GM23338 (cell line): ENCODE measurements around the gene COL20A1. TPM values are rescaled to one million over a fixed set of nuclear protein-coding genes. Genes with fewer than 3 reads are reported as not detected.
"Not testable (repeated sequence)": the region's sequence is repeated elsewhere in the genome, so short reads cannot be mapped to it uniquely, and the experiment has no call there.

ENCODE experiments used
- ATAC-seq: fragments of 200-7000 bp; cut with Tn5 transposase; 3 replicates; pipeline ENCODE4 v1.9.1; 2020
- DNase-seq: peaks from one replicate; pipeline ENCODE4 v3.0.0-alpha.2; 2015; ENCODE audit warnings: low spot score
- H2AFZ ChIP-seq: fragments of 200-600 bp; sonication (generic); 2 replicates; pipeline ENCODE4 v1.8.0; 2016; ENCODE audit warnings: antibody characterized with exemption, mild to moderate bottlenecking, moderate library complexity
- H3F3A ChIP-seq: fragments of 200-600 bp; sonication (generic); replicated peaks from 2 replicates; pipeline ENCODE4 v1.8.0; 2017; ENCODE audit warnings: antibody characterized with exemption, mixed run types, low read depth
- H3K27ac ChIP-seq: fragments of 200-600 bp; sonication (generic); 2 replicates; pipeline ENCODE4 v1.6.1; 2016; ENCODE audit warnings: low read depth
- H3K27me3 ChIP-seq: fragments of 200-600 bp; sonication (generic); 2 replicates; pipeline ENCODE4 v1.8.0; 2016; ENCODE audit warnings: mild to moderate bottlenecking, mixed run types, moderate library complexity; ENCODE audit not compliant: insufficient read depth
- H3K36me3 ChIP-seq: fragments of 200-600 bp; sonication (generic); 2 replicates; pipeline ENCODE4 v1.8.0; 2016; ENCODE audit warnings: mild to moderate bottlenecking; ENCODE audit not compliant: insufficient read depth
- H3K4me1 ChIP-seq: fragments of 200-600 bp; sonication (generic); 2 replicates; pipeline ENCODE4 v1.8.0; 2016; ENCODE audit warnings: mild to moderate bottlenecking, moderate library complexity; ENCODE audit not compliant: insufficient read depth
- H3K4me2 ChIP-seq: fragments of 200-600 bp; sonication (generic); 2 replicates; pipeline ENCODE4 v1.7.1; 2017; ENCODE audit warnings: mixed run types
- H3K4me3 ChIP-seq: fragments of 200-600 bp; sonication (generic); 2 replicates; pipeline ENCODE4 v1.6.1; 2016; ENCODE audit warnings: mixed run types
- H3K79me2 ChIP-seq: fragments of 200-600 bp; sonication (generic); replicated peaks from 2 replicates; pipeline ENCODE4 v1.8.0; 2017; ENCODE audit warnings: mild to moderate bottlenecking; ENCODE audit not compliant: insufficient read depth
- H3K9me2 ChIP-seq: fragments of 200-600 bp; sonication (generic); 2 replicates; pipeline ENCODE4 v1.8.0; 2017; ENCODE audit not compliant: insufficient read depth
- H4K20me1 ChIP-seq: fragments of 200-600 bp; sonication (generic); replicated peaks from 2 replicates; pipeline ENCODE4 v1.8.0; 2017; ENCODE audit warnings: mild to moderate bottlenecking; ENCODE audit not compliant: insufficient read depth
- H3K27ac Mint-ChIP-seq: 2 replicates; pipeline ENCODE4 v1.8.0; 2020; ENCODE audit warnings: inconsistent platforms, mild to moderate bottlenecking, moderate library complexity, mixed read lengths
- H3K27me3 Mint-ChIP-seq: 3 replicates; pipeline ENCODE4 v1.8.0; 2022; ENCODE audit warnings: low read depth, mild to moderate bottlenecking, moderate library complexity, mixed read lengths, inconsistent platforms; ENCODE audit not compliant: insufficient read depth, poor library complexity
- H3K36me3 Mint-ChIP-seq: 3 replicates; pipeline ENCODE4 v1.8.0; 2021; ENCODE audit warnings: low read depth, mild to moderate bottlenecking, inconsistent platforms, moderate library complexity, mixed read lengths
- H3K4me1 Mint-ChIP-seq: 3 replicates; pipeline ENCODE4 v1.8.0; 2020; ENCODE audit warnings: mild to moderate bottlenecking, inconsistent platforms, mixed read lengths
- H3K4me3 Mint-ChIP-seq: 3 replicates; pipeline ENCODE4 v1.8.0; 2021; ENCODE audit warnings: moderate library complexity, mild to moderate bottlenecking, inconsistent platforms, mixed read lengths
- H3K9me3 Mint-ChIP-seq: 3 replicates; pipeline ENCODE4 v1.8.0; 2020; ENCODE audit warnings: moderate library complexity, mild to moderate bottlenecking, inconsistent platforms, mixed read lengths
- CREB1 ChIP-seq: fragments of 250-450 bp; sonication (Bioruptor Pico); IDR thresholded peaks from 2 replicates; pipeline ENCODE4 v1.5.0; 2020; ENCODE audit warnings: low read depth, mild to moderate bottlenecking, moderate library complexity
- EZH2phosphoT487 ChIP-seq: fragments of 200-600 bp; sonication (generic); IDR thresholded peaks from one replicate; pipeline ENCODE4 v1.8.1; 2018; ENCODE audit warnings: antibody characterized with exemption; ENCODE audit not compliant: unreplicated experiment
- JUNB ChIP-seq: IDR thresholded peaks from one replicate; pipeline ENCODE4 v1.6.1; 2016; ENCODE audit warnings: antibody characterized with exemption; ENCODE audit not compliant: unreplicated experiment
- POLR2AphosphoS5 ChIP-seq: IDR thresholded peaks from 2 replicates; pipeline ENCODE4 v1.6.1; 2016; ENCODE audit warnings: antibody characterized with exemption, low read depth
- REST ChIP-seq: IDR thresholded peaks from one replicate; pipeline ENCODE4 v1.6.1; 2018; ENCODE audit warnings: antibody characterized with exemption; ENCODE audit not compliant: unreplicated experiment
- STAT1 ChIP-seq: IDR thresholded peaks from one replicate; pipeline ENCODE4 v1.6.1; 2016; ENCODE audit warnings: antibody characterized with exemption; ENCODE audit not compliant: unreplicated experiment
- polyA plus RNA-seq: library from polyadenylated mRNA; unstranded; fragments of >200 nt; fragmentation: Nextera tagmentation; extraction: Ambion mirVana; gene quantifications from 2 replicates; pipeline ENCODE4 v1.2.1, GENCODE V29; 2016
- total RNA-seq: library from RNA; depleted of rRNA; stranded (reverse); fragments of >200 nt; shearing (Covaris generic); gene quantifications from 2 replicates; pipeline ENCODE4 v1.2.3, GENCODE V29; 2014
- TF ChIP-seq, protein P1 (sequence below): IDR thresholded peaks from 2 replicates; pipeline ENCODE4 v1.6.1; 2016; ENCODE audit warnings: antibody characterized with exemption

The COL20A1 gene
- total and polyA plus RNA-seq, 2 experiments from 2014 or later: 0.28 to 0.79 TPM

GRCh38 chr20:63379296-63379695 is 86.3 kb downstream of the COL20A1 start:
- no peaks in the 10 kb centered on the region for H3F3A ChIP-seq
- ATAC-seq: no peak
- H3K4me3 Mint-ChIP-seq: no peak overlapping the region
- H2AFZ ChIP-seq: no peak overlapping the region
- H3K27me3 Mint-ChIP-seq: peaks cover 16% of the 10 kb centered on the region
- peaks cover 28% of the 10 kb centered on the region for H3K4me1 Mint-ChIP-seq
- H3K4me1 ChIP-seq: peaks cover 18% of the 10 kb centered on the region
- H4K20me1 ChIP-seq: no peaks in the 10 kb centered on the region
- no peaks in the 10 kb centered on the region for H3K79me2 ChIP-seq
- TF ChIP-seq JUNB (no peak), POLR2AphosphoS5 (no peak)
- TF ChIP-seq, protein P1, sequence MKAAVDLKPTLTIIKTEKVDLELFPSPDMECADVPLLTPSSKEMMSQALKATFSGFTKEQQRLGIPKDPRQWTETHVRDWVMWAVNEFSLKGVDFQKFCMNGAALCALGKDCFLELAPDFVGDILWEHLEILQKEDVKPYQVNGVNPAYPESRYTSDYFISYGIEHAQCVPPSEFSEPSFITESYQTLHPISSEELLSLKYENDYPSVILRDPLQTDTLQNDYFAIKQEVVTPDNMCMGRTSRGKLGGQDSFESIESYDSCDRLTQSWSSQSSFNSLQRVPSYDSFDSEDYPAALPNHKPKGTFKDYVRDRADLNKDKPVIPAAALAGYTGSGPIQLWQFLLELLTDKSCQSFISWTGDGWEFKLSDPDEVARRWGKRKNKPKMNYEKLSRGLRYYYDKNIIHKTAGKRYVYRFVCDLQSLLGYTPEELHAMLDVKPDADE: no peak
- no peaks in the 10 kb centered on the region for H3K36me3 ChIP-seq
- no peaks in the 10 kb centered on the region for H3K36me3 Mint-ChIP-seq
- H3K27ac ChIP-seq: no peak overlapping the region
- no peaks in the 10 kb centered on the region for H3K27me3 ChIP-seq
- H3K4me3 ChIP-seq: no peak overlapping the region
- no peak overlapping the region for H3K27ac Mint-ChIP-seq
- no peaks in the 10 kb centered on the region; the same call in 2 of the 3 replicates for H3K9me3 Mint-ChIP-seq
- no peak for DNase-seq
- H3K9me2 ChIP-seq: no peaks in the 10 kb centered on the region
- H3K4me2 ChIP-seq: no peak overlapping the region

- H4K20me1 ChIP-seq, H3K27ac Mint-ChIP-seq, H3K9me3 Mint-ChIP-seq, H3K27me3 ChIP-seq, H3K36me3 Mint-ChIP-seq, H3K4me3 Mint-ChIP-seq, H3K36me3 ChIP-seq, H3F3A ChIP-seq, H3K27ac ChIP-seq, H2AFZ ChIP-seq, DNase-seq, ATAC-seq, H3K79me2 ChIP-seq, H3K4me3 ChIP-seq, H3K4me2 ChIP-seq, H3K9me2 ChIP-seq: not testable (repeated sequence)
- peaks cover 16% of the 10 kb centered on the region for H3K27me3 Mint-ChIP-seq
- peaks cover 18% of the 10 kb centered on the region for H3K4me1 ChIP-seq
- peaks cover 28% of the 10 kb centered on the region for H3K4me1 Mint-ChIP-seq
These were observed 86.9 kb downstream of the COL20A1 start for GRCh38 chr20:63379872-63380271.

DNA sequence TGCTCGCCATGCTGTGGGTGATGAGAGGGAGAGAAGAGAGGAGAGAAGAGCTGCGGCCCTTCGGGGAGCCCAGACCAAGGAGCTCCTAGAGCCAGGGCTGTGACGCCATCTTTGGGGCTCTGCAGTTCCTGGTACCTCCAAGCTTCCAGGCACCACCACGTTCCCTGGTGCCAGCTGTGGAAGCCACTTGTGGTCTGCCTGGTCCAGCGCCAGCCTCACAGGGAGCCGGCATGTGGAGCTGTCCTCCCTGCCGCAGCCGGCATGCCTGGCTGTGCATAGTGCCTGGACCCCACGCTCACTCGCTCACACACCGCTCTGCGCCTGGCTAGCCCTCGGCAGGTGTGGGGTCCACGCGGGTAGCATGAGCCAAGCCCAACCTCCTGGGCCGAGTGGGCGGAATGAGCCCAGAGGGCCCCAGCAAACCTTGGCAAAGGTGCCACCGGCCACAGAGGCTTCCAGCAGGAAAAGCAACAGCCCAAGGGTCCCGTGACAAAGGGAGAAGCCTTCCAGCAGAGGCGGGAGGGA is 87.4 kb downstream of the COL20A1 start:
- ATAC-seq (no peak), DNase-seq (no peak)
- peaks cover 28% of the 10 kb centered on the region for H3K4me1 Mint-ChIP-seq
- H3K9me3 Mint-ChIP-seq: peaks cover 9% of the 10 kb centered on the region
- Histone ChIP-seq H3K9me2 (no peaks in the 10 kb centered on the region), H4K20me1 (no peaks in the 10 kb centered on the region), H3K79me2 (no peaks in the 10 kb centered on the region), H3K4me1 (peaks cover 18% of the 10 kb centered on the region), H3K27me3 (no peaks in the 10 kb centered on the region), H3K4me2 (no peak overlapping the region), H3K27ac (no peak overlapping the region), H3F3A (no peaks in the 10 kb centered on the region), H2AFZ (no peak overlapping the region), H3K4me3 (no peak overlapping the region), H3K36me3 (no peaks in the 10 kb centered on the region)
- peaks cover 4% of the 10 kb centered on the region; the same call in 1 of the 3 replicates for H3K36me3 Mint-ChIP-seq
- peaks cover 16% of the 10 kb centered on the region for H3K27me3 Mint-ChIP-seq
- no peak overlapping the region for H3K27ac Mint-ChIP-seq
- no peak overlapping the region for H3K4me3 Mint-ChIP-seq
- TF ChIP-seq JUNB (no peak), CREB1 (CRISPR knock-in tag) (no peak), POLR2AphosphoS5 (no peak), REST (no peak), STAT1 (no peak), EZH2phosphoT487 (no peak)
- TF ChIP-seq, protein P1: no peak
